Stimulated activated CD8-positive, alpha-beta memory T cell treated with anti-CD3 and anti-CD28 coated beads, Interleukin-15, amount 100 ng/mL, for 1 hour (primary cell): ENCODE measurements around the gene AP5S1.
"Not testable (repeated sequence)": the region's sequence is repeated elsewhere in the genome, so short reads cannot be mapped to it uniquely, and the experiment has no call there.

Experiments
- DNase-seq: peaks from one replicate; pipeline ENCODE4 v3.0.0-alpha.2; 2020; ENCODE audit warnings: low read depth

AP5S1 gene

GRCh38 chr20:3812975-3813847 is 7.1 kb upstream of the AP5S1 start:
- DNase-seq = no peak

- no peak for DNase-seq
These were observed 6.3 kb upstream of the AP5S1 start for GRCh38 chr20:3813848-3814581.

GRCh38 chr20:3814928-3815495 is 5.3 kb upstream of the AP5S1 start:
- no peak for DNase-seq

GRCh38 chr20:3815703-3816315 is 4.5 kb upstream of the AP5S1 start:
- no peak for DNase-seq

- no peak for DNase-seq
These were observed 1.9 kb upstream of the AP5S1 start for GRCh38 chr20:3818155-3819151.

GRCh38 chr20:3819411-3820047 is 818 bp upstream of the AP5S1 start:
- DNase-seq = no peak

- no peak for DNase-seq
These were observed 767 bp downstream of the AP5S1 start for GRCh38 chr20:3820901-3821727.

GRCh38 chr20:3821996-3822395 is 1.6 kb downstream of the AP5S1 start:
- DNase-seq = no peak

GRCh38 chr20:3823881-3824280 is 3.5 kb downstream of the AP5S1 start:
- DNase-seq = no peak

- DNase-seq = no peak
These were observed 5.2 kb downstream of the AP5S1 start for GRCh38 chr20:3825526-3825925.

GRCh38 chr20:3826420-3826819 is 6.1 kb downstream of the AP5S1 start:
- no peak for DNase-seq

- no peak for DNase-seq
These were observed 8.5 kb downstream of the AP5S1 start for GRCh38 chr20:3828798-3829197.

- not testable (repeated sequence) for DNase-seq
These were observed 9.5 kb downstream of the AP5S1 start for GRCh38 chr20:3829891-3830290.

- DNase-seq = no peak
These were observed 15.8 kb downstream of the AP5S1 start for GRCh38 chr20:3836132-3836531.

- no peak for DNase-seq
These were observed 19.0 kb downstream of the AP5S1 start for GRCh38 chr20:3839328-3839727.

- DNase-seq = not testable (repeated sequence)
These were observed 19.9 kb downstream of the AP5S1 start for GRCh38 chr20:3840201-3840600.

- no peak for DNase-seq
These were observed 22.1 kb downstream of the AP5S1 start for GRCh38 chr20:3842348-3842930.

GRCh38 chr20:3843490-3843889 is 23.1 kb downstream of the AP5S1 start:
- no peak for DNase-seq

GRCh38 chr20:3843990-3844619 is 23.8 kb downstream of the AP5S1 start:
- not testable (repeated sequence) for DNase-seq
